ENCODE measurements around the gene AGPS.

- TF ChIP-seq FOSL2 (IDR thresholded peaks at IDR 0.05) (no peak), FOSL2 (CRISPR knock-in tag; IDR thresholded peaks at IDR 0.05) (no peak), BCL3 (IDR thresholded peaks at IDR 0.05) (no peak)
These were observed 139.1 kb downstream of the AGPS start for GRCh38 chr2:177531706-177532105.
